ENCODE data around the gene TOMT.
"Not testable (repeated sequence)": the region's sequence is repeated elsewhere in the genome, so short reads cannot be mapped to it uniquely, and the experiment has no call there.

TOMT gene

DNA sequence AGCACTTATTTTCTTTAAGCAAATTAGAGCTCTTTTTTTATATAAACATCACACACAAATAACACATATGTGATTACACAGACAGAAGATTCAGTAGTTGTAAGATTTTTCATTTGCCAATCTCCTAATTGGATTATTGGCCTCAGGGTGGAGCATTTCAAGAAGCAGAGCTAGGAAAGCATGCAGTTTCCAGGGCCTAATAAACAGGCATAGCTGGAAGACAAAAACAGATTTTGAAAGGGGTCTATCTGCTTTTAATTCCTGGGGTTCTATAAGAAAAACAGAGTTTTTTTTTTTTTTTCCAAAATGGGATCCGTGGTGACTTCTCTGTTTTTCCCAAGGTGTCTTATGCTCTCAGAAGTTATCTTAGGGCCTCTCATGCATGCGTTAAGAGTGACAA lies 22.2 kb downstream of the TOMT start:
- DNase-seq, result no peak

DNA sequence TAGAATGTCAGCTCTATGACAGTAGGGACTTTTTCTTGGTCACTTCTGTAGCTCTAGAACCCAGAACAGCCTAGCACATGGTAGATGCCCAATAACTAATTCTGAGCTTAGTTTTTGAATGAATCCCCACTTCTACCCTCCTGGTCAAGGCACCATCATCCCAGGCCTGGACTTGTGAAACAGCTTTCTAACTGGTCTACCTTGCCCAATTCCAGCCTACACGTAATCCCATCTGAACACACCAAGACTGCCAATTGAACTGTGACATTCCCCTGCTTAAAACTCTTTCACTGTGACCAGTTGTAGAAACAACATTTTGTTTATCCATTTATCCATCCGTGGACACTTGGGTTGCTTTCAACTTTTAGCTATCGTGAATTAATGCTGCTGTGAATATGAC lies 23.7 kb downstream of the TOMT start:
- no peak for DNase-seq

DNA sequence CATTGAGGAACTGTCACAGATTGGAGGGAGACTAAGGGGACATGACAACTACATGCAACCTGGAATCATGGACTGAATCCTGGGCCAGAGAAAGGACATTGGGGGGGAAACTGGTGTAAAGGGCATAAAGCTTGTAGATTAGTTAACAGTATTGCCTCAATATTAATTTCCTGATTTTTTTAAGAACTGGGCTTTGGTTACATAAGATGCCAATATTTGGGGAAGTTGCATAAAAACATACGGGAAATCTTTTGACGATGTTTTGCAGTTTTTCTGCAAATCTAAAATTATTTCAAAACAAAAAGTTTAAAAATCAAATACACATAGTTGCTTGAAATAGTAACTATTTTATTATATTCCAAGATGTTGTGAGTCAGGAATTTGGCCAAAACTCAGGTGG lies 26.9 kb downstream of the TOMT start:
- no peak for DNase-seq

DNA sequence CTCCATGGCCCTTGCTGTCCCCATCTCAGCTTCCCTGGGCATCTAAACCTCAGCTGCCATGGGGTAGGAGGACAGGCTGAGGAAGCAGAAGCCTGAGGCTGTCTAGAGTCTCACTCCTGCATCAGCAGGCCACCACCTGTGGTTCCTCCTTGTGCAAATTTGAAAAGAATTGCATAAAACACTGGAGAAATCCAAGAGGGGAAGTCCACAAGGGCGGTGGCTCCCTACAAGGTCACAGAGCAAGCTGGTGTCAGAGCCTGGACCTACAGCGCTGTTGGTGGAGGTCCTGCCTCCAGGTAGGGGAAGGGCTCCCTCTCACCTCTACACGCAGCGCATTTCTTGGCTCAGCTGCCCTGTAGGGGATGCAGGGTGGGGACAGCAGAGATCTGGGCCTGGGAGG lies 29.7 kb downstream of the TOMT start, which contains the start of gene FOLR3:
FOLR3 (plus strand) TSS at position 253 of the 400 bp plus-strand sequence. CDS start 228 bp downstream, outside the sequence.
- not testable (repeated sequence) for DNase-seq

DNA sequence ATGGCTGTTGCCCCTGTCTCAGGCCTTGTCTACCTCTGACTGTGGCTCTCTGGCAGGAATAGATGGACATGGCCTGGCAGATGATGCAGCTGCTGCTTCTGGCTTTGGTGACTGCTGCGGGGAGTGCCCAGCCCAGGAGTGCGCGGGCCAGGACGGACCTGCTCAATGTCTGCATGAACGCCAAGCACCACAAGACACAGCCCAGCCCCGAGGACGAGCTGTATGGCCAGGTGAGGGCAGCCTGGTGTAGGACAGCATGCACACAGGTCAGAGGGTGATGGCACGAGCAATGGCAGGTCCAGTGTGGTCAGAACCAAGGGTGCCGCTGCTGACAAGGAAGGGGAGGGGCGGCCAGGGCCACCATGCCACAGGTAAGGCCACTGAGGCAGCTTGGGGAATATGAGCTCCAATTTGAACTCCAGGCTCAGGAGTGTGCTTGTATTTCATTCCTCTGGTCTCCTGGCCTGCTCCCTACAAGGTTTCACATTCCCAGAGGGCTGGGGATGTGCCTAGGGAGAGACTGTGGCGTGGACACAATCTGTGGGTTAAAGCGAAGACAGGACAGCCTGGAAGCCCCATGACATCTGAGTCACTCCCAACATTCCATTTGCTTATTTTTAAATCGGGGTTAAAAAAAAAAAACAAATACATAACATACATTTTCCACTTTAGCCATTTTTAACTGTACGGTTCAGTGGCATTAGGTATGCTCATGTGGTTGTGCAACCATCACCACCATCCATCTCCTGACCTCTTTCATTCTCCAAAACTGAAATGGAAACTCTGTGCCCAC lies 30.4 kb downstream of the TOMT start:
- DNase-seq, result no peak

DNA sequence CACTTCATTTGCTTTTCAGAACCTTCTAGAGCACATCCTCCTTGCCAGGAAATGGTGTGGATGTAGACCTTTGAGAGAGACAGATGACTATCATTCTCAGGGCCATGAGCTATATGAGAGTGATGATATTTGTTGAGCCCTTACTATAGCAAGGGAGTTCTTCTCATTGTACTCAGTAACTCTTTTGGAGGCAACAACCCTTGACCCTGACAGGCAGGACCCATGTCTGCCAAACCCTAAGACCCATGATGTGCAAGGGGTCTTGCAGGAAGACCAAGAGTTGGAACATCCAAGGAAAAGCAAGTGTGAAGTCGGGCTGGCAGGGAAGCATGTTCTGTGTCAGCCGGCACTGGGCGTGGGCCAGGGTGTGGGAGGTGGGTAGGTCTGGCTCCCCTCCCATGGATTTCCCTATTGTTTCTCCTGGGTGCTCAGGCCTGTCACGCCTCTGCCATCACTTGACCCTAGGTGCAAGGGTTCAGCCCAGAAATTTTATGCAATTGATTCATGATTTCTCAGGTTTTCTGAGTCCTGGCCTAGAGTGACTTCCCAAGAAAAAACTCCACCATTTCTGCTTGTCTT lies 31.0 kb downstream of the TOMT start:
- DNase-seq, result no peak

DNA sequence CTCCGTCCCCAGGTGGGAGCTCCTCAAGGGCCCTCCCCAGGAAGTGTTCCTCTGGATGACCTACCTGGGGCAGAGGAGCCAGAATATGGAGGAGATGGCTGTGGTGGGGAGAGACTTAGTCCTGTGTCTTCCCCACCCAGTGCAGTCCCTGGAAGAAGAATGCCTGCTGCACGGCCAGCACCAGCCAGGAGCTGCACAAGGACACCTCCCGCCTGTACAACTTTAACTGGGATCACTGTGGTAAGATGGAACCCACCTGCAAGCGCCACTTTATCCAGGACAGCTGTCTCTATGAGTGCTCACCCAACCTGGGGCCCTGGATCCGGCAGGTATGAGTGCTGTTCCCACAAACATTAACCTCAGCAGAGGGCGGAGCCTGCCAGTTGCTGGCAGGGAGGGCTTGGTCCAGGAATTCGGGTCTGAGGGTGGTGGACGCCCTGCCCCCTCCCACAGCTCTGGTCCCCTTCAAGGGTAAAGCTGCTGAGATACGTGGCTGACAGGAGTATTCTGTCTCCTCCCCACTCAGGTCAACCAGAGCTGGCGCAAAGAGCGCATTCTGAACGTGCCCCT lies 33.2 kb downstream of the TOMT start:
- no peak for DNase-seq

DNA sequence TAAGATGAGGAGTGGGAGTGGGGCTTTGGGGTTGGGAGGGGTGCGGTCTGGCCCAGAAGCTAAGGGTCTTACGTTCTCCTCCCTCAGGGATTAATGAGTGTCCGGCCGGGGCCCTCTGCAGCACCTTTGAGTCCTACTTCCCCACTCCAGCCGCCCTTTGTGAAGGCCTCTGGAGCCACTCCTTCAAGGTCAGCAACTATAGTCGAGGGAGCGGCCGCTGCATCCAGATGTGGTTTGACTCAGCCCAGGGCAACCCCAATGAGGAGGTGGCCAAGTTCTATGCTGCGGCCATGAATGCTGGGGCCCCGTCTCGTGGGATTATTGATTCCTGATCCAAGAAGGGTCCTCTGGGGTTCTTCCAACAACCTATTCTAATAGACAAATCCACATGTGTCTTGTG lies 33.8 kb downstream of the TOMT start:
- no peak for DNase-seq

DNA sequence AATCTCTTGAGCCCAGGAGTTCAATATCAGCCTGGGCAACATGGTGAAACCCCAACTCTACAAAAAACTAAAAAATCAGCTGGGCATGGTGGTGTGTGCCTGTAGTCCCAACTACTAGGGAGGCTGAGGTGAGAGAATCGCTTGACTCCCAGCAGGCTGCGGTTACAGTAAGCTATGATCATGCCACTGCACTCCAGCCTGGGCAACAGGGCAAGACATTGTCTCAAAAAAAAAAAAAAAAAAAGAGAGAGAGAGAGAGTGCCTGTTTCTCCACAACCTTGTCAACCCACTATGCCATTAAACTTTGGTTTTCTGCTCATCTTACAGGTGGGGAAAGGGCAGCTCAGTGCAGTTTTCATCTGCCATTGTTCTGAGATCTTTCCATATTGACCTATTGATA lies 34.9 kb downstream of the TOMT start:
- no peak for DNase-seq

DNA sequence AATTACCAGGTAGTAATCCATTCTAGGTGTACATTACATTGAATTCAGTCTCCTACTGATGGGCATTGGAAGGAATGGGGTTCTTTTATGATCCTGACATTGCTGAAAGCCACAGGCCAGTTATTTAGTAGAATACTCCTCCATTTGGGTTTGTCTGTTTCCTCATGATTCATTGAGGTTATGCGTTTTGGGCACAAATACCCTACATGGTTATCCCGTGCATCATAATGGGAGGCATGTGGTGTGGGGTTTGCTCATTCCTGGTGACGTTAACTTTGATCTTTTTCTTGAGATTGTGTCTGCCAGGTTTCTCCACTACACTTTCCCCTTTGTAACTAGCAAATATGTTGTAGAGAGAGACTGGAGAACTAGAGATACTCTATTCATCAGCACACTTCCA lies 35.3 kb downstream of the TOMT start:
- DNase-seq, result no peak

DNA sequence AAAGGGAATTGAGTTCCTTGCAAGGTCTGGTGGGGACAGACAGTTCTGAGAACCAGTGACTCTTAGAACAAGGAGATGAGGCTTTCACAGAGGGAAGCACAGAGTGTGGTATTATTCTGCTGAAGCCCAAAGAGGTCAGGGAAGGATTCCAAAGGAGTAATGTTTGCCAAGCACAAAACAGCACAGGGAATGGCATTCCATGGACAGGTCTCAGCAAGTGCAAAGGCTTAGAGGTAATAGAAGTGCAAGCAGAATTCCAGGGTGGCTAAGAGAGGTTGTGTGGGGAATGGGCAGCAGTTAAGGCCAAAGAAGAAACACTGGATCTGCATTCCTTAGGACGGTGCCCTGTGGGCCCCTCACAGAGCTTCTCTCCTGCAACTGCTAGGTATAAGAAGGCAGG lies 36.4 kb downstream of the TOMT start:
- DNase-seq, result not testable (repeated sequence)

DNA sequence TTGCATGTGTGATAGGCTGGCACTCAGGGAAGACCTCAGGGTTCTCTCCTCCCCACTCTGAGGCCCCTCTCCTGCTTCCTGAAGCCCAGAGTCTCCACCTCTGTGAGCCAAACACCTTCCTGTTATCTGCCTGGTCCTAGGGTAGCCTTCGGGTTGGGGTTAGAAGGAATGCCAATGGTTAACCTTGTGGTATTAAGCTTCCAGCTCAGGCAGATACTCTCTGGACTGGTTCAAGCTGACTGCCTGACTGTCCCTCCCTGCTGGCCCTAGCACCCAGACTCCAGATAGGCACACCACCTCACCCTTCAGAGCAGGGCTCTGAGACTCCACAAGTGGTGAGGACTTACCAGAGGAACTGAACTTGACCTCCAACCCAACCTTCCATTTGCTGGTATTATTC lies 36.8 kb downstream of the TOMT start:
- DNase-seq, result not testable (repeated sequence)

DNA sequence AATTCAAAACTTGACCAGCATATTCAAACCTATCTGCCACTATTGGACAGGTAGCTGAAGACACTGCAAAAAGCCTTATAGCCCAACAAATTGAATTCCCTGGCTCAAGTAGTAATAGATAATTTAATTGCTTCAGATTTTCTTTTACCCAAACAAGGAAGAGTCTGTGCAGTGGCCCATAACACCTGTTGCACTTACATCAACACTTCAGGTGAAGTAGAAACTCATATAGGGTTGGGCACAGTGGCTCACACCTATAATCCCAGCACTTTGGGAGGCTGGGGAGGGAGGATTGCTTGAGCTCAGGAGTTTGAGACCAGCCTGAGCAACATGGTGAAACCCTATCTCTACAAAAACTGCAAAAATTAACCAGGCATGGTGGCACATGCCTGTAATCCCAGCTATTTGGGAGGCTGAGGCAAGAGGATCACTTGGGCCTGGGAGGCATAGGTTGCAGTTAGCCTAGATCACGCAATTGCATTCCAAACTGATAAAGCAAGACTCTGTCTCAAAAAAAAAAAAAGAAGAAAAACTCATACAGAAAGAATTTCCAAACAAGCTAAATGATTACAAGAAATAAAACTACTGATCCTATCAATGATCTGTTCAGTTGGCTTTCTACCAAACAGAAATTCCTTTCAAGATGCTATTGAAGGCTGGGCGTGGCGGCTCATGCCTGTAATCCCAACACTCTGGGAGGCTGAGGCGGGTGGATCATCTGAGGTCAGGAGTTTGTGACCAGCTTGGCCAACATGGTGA lies 39.3 kb downstream of the TOMT start:
- DNase-seq, result no peak

DNA sequence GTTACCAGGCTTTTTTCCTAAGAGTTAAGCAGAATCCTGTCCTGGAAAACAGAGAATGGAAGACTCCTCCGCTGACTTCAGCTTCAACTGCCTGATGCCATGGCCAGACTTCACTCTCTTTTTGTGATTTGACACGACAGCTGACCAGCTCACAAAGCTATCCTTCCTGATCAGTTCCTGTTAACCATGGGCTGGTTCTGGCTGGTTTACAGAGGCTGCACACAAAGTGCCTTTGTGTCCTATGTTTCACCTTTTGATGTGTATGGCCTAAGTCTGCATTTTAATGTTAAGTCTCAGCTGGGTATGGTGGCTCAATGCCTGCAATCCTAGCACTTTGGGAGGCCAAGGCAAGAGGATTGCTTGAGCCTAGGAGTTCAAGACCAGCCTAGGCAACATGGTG lies 40.9 kb downstream of the TOMT start:
- DNase-seq, result no peak

DNA sequence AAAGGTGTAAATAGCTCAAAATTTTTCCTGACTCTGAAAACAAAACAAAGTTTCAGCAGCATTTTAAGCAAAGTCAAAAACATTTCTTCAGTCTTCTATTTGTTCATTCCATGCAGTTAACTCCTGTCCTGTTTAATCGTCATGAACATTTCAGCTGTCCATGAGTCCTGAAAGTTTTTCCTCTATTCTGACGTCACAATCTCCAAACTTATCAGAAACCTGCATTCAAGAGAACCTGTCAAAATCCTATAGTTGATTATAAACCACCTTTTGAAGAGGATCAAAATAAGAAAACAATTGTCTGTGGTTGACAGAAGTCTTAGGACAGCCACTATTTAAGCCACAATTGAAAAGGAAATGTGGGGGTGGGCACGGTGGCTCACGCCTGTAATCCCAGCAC lies 45.2 kb downstream of the TOMT start:
- DNase-seq, result no peak

DNA sequence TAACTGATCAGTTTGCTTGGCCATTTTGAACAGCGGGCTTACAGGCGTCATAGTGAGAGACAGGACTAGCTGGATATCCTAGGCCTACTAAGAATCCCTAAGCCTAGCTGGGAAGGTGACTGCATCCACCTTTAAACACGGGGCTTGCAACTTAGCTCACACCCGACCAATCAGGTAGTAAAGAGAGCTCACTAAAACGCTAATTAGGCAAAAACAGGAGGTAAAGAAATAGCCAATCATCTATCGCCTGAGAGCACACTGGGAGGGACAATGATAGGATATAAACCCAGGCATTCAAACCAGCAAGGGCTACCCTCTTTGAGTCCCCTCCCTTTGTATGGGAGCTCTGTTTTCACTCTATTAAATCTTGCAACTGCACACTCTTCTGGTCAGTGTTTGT lies 48.1 kb downstream of the TOMT start:
- DNase-seq, result not testable (repeated sequence)

DNA sequence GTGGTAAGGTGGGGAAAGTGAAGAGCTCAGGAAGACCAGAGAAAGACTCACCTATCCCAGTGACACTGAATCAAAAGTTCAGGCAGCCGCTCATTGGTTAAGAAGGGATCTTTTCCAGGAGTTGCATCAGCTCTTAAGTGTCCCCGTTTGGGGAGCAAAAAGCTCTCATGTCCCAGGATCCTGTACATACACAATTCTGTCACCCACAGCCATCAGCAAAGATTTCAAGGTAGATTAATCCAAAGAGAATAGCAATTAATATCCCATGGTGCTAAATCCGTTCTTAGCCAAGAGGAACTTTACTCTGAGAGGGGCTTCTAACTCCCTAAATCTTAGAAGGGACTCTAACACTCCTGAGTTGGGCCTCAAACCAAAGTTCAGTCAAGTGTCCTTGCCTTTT lies 49.1 kb downstream of the TOMT start:
- no peak for DNase-seq

DNA sequence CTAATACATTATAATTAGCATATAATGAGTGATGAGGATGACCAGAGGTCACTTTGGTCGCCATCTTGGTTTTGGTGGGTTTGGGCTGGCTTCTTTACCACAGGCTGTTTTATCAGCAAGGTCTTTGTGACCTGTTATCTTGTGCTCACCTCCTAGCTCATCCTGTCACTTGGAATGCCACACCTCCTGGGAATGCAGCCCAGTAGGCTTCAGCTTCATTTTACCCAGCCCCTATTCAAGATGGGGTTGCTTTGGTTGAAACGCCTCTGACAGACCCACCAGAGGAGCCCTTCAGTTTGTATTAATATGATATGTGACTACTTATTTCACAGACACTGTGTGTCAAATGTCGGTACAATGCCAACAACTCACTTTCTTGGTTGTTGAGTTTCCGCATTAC lies 50.0 kb downstream of the TOMT start:
- DNase-seq, result no peak

DNA sequence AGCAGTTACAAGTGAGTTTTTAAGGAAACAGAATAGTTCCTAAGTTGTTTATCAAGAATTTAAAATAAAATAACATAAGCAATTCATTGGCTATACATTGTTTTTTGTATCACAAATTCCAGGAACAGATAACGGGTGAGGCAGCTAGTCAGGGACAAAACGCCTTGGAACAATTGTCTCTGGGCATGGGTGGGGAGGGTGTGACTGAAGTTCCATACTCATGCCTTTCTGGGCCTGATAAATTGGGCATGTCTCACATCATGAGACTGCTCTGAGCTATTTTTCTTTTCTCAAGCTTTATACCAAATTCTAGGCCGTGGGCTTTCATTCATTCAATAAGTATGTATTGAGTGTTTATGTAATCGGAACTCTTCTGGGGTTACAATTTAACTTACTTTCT lies 51.4 kb downstream of the TOMT start:
- DNase-seq, result no peak

Data from NCI-H1048 (cell line).